ENCODE measurements around the gene LARGE2. TPM values are rescaled to one million over a fixed set of nuclear protein-coding genes. Genes with fewer than 3 reads are reported as not detected.
A peak's percentile ranks its signal among the peaks of the same experiment; 100 is the strongest.
"Not testable (repeated sequence)": the region's sequence is repeated elsewhere in the genome, so short reads cannot be mapped to it uniquely, and the experiment has no call there.

Gene LARGE2
- total RNA-seq, 4 donors from 2014 or later = not detected

DNA sequence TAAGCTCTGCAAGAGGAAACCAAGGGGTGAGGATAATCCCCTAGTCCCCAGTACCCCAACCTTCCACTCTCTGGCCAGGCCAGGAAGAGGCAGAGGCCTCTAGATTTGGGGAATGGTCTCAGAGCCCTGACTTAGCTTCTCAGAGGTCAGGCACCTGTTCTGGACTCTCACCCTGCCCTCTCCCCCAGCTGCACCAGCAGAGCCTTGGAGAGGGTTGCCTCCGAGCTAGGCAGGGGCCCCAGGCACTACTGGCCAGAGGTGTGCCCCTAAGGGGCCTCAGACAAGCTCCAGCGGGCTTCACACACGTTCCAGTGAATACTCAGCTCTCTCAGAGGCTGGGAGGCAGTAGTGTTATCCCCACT is 23.4 kb upstream of the LARGE2 start:
- intact Hi-C loops (cut with DNase I; ENCODE audit: low total_unique reads) (no loop called here), in situ Hi-C loops (cut with MboI; ENCODE audit: low sequenced_read_pairs in 4 of 4) (no loop called here)
- Histone ChIP-seq H3K27ac (no peak overlapping the region), H3K36me3 (no peaks in the 10 kb centered on the region), H3K4me3 (peak overlapping the region in 3 of 4 donors; percentile 56 to 76 (median 62)), H3K4me1 (peaks cover 0 to 16% of the 10 kb centered on the region in 2 donors), H3K27me3 (peaks cover 0 to 15% (median 8%) of the 10 kb centered on the region in 3 donors), H3K9me3 (no peaks in the 10 kb centered on the region)
- TF ChIP-seq, protein P1, sequence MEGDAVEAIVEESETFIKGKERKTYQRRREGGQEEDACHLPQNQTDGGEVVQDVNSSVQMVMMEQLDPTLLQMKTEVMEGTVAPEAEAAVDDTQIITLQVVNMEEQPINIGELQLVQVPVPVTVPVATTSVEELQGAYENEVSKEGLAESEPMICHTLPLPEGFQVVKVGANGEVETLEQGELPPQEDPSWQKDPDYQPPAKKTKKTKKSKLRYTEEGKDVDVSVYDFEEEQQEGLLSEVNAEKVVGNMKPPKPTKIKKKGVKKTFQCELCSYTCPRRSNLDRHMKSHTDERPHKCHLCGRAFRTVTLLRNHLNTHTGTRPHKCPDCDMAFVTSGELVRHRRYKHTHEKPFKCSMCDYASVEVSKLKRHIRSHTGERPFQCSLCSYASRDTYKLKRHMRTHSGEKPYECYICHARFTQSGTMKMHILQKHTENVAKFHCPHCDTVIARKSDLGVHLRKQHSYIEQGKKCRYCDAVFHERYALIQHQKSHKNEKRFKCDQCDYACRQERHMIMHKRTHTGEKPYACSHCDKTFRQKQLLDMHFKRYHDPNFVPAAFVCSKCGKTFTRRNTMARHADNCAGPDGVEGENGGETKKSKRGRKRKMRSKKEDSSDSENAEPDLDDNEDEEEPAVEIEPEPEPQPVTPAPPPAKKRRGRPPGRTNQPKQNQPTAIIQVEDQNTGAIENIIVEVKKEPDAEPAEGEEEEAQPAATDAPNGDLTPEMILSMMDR (IDR thresholded peaks at IDR 0.05 in 4 of 5, conservative IDR thresholded peaks at IDR 0.05 in 1 of 5) = no peak
- no peak for TF ChIP-seq POLR2A (IDR thresholded peaks at IDR 0.05)
- ATAC-seq (no peak), DNase-seq (no peak)

DNA sequence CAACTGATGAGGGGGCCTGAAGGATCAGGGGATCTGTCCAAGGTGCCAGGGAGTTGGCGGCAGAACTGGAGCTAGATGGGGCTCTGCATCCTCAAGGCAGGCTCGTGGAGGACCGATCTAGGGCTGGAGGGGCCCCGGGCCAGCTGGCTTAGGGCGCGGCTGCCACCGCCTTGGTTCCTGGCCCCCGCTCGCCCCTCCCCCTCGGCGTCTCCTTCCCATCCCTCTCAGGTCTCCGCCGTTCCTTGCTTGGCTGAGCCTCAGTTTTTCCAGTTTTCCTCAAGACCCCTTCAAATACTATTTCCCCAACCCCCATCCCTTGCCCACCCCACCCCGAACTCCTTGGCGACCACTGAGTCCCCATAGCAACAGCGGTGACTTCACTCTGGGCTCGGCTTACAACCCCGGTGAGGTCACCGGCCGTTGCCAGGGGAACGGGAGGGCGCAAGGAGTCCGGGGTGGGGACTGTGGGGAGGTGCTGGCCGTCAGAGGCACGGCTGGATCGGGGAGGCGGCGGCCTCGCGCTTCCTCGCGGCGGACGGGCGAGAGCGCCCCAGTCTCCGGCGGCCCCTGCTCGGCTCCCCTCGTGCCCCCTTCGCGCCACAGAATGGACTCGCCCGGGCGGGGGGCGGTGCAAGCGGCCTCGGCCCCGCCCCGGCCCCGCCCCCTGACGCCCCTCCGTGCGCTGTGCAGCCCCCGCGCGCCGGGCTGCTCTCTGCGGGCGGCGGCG is 22.8 kb upstream of the LARGE2 start:
- no peaks in the 10 kb centered on the region for H3K36me3 ChIP-seq
- H3K27me3 ChIP-seq = peaks cover 0 to 15% (median 8%) of the 10 kb centered on the region in 3 donors
- peak overlapping the region; percentile 46 to 76 (median 59) for H3K4me3 ChIP-seq
- intact Hi-C loops (cut with DNase I; ENCODE audit: low total_unique reads) (no loop called here), in situ Hi-C loops (cut with MboI; ENCODE audit: low sequenced_read_pairs in 4 of 4) (no loop called here)
- no peak for TF ChIP-seq POLR2A (IDR thresholded peaks at IDR 0.05)
- TF ChIP-seq, protein P1 (IDR thresholded peaks at IDR 0.05 in 4 of 5, conservative IDR thresholded peaks at IDR 0.05 in 1 of 5) = no peak
- peak overlapping the region in 1 of 4 donors; percentile 52 for H3K27ac ChIP-seq
- peaks cover 0 to 16% of the 10 kb centered on the region in 2 donors for H3K4me1 ChIP-seq
- DNase-seq (peak; percentile 22 to 62), ATAC-seq (peak; percentile 67 to 81)
- no peaks in the 10 kb centered on the region for H3K9me3 ChIP-seq

DNA sequence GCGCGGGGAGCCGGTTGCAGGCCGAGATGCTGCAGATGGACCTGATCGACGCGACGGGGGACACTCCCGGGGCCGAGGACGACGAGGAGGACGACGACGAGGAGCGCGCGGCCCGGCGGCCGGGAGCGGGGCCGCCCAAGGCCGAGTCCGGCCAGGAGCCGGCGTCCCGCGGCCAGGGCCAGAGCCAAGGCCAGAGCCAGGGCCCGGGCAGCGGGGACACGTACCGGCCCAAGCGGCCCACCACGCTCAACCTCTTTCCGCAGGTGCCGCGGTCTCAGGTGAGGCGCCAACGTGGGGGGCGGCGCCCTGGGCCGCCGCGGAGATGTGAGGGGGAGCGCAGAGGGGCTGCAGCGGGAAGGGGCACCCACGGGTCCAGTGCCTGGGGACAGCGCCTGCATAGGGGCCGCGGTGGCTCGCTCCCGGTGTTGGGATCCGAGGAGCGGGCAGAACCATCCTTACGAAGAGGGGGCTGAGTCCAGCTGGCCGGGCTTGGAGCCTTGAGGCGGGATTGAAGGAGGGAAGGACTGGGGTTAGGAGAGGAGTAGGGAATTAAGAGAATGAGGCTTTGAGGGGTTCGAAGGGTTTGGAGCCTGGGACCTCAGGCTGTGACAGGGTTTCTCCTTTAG is 22.2 kb upstream of the LARGE2 start:
- H3K36me3 ChIP-seq; in situ Hi-C loops (cut with MboI; ENCODE audit: low sequenced_read_pairs in 4 of 4); H3K27ac ChIP-seq; H3K9me3 ChIP-seq; DNase-seq; intact Hi-C loops (cut with DNase I; ENCODE audit: low total_unique reads): not testable (repeated sequence)
- ATAC-seq = peak; percentile 19 to 39
- Histone ChIP-seq H3K4me3 (peak overlapping the region; percentile 46 to 76 (median 59)), H3K4me1 (peaks cover 0 to 16% of the 10 kb centered on the region in 2 donors), H3K27me3 (peaks cover 0 to 15% (median 8%) of the 10 kb centered on the region in 3 donors)

DNA sequence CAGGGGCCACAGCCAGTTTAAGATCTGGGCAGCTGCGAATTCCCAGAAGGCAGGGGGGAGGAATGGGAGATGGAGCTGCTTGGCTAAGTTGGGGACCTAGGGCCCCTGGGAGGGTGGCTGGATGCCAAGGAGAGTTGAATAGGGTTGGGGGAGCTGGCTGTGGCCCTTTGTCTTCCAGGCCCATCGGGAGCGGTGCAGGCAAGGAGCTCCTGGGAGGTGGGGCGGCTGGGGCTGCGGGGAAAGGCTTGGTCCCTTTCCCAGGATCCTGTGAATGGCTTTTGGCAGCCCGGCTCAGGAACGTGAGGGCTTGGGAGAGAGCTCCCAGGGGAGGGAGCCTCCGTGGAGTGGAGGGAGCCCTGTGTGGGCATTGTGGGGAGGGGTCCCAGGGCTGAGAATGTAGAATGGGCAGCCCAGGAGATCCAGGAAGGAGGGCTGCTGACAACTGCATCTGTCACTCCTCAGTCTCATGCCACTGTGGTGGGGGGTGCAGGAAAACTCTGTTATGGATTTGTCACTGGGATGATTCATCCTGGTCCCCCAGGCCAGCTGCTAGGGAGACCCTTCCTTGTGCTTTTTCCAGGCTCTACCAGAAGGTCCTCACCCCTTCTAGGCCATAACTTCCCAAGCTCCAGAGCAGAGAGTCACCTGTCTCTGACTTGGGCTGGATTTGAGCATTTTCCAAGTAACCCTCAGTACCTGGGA is 21.4 kb upstream of the LARGE2 start:
- peaks cover 0 to 16% of the 10 kb centered on the region in 2 donors for H3K4me1 ChIP-seq
- H3K9me3 ChIP-seq = no peaks in the 10 kb centered on the region
- no peak overlapping the region for H3K27ac ChIP-seq
- DNase-seq (no peak), ATAC-seq (no peak)
- peak overlapping the region in 2 of 4 donors; percentile 56 to 62 for H3K4me3 ChIP-seq
- intact Hi-C loops (cut with DNase I; ENCODE audit: low total_unique reads) = no loop called here
- in situ Hi-C loops (cut with MboI; ENCODE audit: low sequenced_read_pairs in 4 of 4) = no loop called here
- no peak for TF ChIP-seq POLR2A (IDR thresholded peaks at IDR 0.05)
- TF ChIP-seq, protein P1 (IDR thresholded peaks at IDR 0.05 in 4 of 5, conservative IDR thresholded peaks at IDR 0.05 in 1 of 5) = no peak
- H3K27me3 ChIP-seq = peaks cover 0 to 15% (median 8%) of the 10 kb centered on the region in 3 donors
- H3K36me3 ChIP-seq = no peaks in the 10 kb centered on the region

DNA sequence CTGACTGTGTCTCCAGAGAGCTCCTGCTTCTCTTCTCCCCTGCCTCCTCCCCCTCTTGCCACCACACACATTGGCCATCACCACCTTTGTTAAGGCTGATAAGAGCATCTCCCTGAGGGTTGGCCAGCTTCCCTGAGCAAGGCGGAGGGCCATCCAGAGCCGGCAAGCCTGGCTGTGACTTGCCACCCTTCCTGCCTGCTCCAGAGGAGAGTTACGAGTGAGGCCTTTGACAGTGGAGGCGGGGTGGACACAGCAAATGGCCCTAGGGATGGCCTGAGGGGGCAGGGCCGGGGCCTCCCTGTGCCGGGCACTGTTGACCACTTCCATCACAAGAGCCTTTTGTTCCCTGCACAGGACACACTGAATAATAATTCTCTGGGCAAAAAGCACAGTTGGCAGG is 20.8 kb upstream of the LARGE2 start:
- ATAC-seq (no peak), DNase-seq (no peak)
- H3K27me3 ChIP-seq = peaks cover 0 to 15% (median 8%) of the 10 kb centered on the region in 3 donors
- H3K27ac ChIP-seq = no peak overlapping the region
- peaks cover 0 to 16% of the 10 kb centered on the region in 2 donors for H3K4me1 ChIP-seq
- no peaks in the 10 kb centered on the region for H3K9me3 ChIP-seq
- TF ChIP-seq, protein P1 (IDR thresholded peaks at IDR 0.05 in 4 of 5, conservative IDR thresholded peaks at IDR 0.05 in 1 of 5) = no peak
- no peak for TF ChIP-seq POLR2A (IDR thresholded peaks at IDR 0.05)
- in situ Hi-C loops (cut with MboI; ENCODE audit: low sequenced_read_pairs in 4 of 4) = no loop called here
- intact Hi-C loops (cut with DNase I; ENCODE audit: low total_unique reads) = no loop called here
- H3K4me3 ChIP-seq = no peak overlapping the region
- no peaks in the 10 kb centered on the region for H3K36me3 ChIP-seq

All from gastrocnemius medialis (tissue), 4 donors.